Caco-2 (cell line): ENCODE results near the gene ADIPOR2. TPM values are rescaled to one million over a fixed set of nuclear protein-coding genes. Genes with fewer than 3 reads are reported as not detected.

ENCODE experiments used
- BruUV-seq: library from RNA; stranded (reverse); fragments of 400-500 nt; replicated peaks from 2 replicates; lab custom pipeline; 2021; lab: Mats Ljungman, UMichigan
- CTCF ChIA-PET: fragments of 300-600 bp; sonication (Branson Sonifier 250); formaldehyde crosslinking; loops from one replicate; lab custom pipeline; 2022; ENCODE audit warnings: antibody characterized with exemption; lab: Charles Lee
- POLR2A ChIA-PET: fragments of 300-600 bp; sonication (Branson Sonifier 250); formaldehyde crosslinking; loops from one replicate; lab custom pipeline; 2022; ENCODE audit warnings: antibody characterized with exemption; lab: Charles Lee
- DNase-seq, 2 experiments: peaks; one replicate each; pipeline versions ENCODE4 v3.0.0 to v3.0.0-alpha.2; 2020 to 2022
- H3K27me3 ChIP-seq: replicated peaks from 2 replicates; pipeline ENCODE4 v1.6.0; 2011; ENCODE audit warnings: low read length; ENCODE audit not compliant: control insufficient read depth, insufficient read depth
- H3K36me3 ChIP-seq: 2 replicates; pipeline ENCODE4 v1.5.1; 2011; ENCODE audit warnings: low read length; ENCODE audit not compliant: control insufficient read depth, insufficient read depth
- H3K4me1 ChIP-seq: fragments of 250-450 bp; sonication (Bioruptor Pico); 2 replicates; pipeline ENCODE4 v1.5.1; 2020; ENCODE audit warnings: mild to moderate bottlenecking
- H3K4me3 ChIP-seq: 2 replicates; pipeline ENCODE4 v1.5.1; 2011; ENCODE audit warnings: low read depth, mild to moderate bottlenecking, control low read depth, low read length
- H3K9me3 ChIP-seq: fragments of 250-450 bp; sonication (Bioruptor Pico); 2 replicates; pipeline ENCODE4 v1.5.1; 2020; ENCODE audit warnings: mild to moderate bottlenecking, moderate library complexity
- H3K27ac Mint-ChIP-seq: one replicate; pipeline ENCODE4 v1.8.0; 2022; ENCODE audit warnings: mixed read lengths; ENCODE audit not compliant: unreplicated experiment
- H3K27me3 Mint-ChIP-seq: one replicate; pipeline ENCODE4 v1.8.0; 2022; ENCODE audit warnings: mixed read lengths; ENCODE audit not compliant: insufficient read depth, unreplicated experiment
- H3K36me3 Mint-ChIP-seq: one replicate; pipeline ENCODE4 v1.8.0; 2022; ENCODE audit warnings: mild to moderate bottlenecking, mixed read lengths; ENCODE audit not compliant: insufficient read depth, unreplicated experiment
- H3K4me1 Mint-ChIP-seq: one replicate; pipeline ENCODE4 v1.8.0; 2022; ENCODE audit warnings: low read depth, mixed read lengths; ENCODE audit not compliant: unreplicated experiment
- H3K4me3 Mint-ChIP-seq: one replicate; pipeline ENCODE4 v1.8.0; 2022; ENCODE audit warnings: mild to moderate bottlenecking, moderate library complexity, mixed read lengths; ENCODE audit not compliant: unreplicated experiment
- H3K9me3 Mint-ChIP-seq: one replicate; pipeline ENCODE4 v1.8.0; 2022; ENCODE audit warnings: mixed read lengths; ENCODE audit not compliant: unreplicated experiment
- CTCF ChIP-seq, 2 experiments: fragments of 200-600 bp in 1 of 2; IDR thresholded peaks; 1 replicate in 1 of 2; 2 replicates in 1 of 2; pipeline versions ENCODE4 v1.5.1 to v1.8.0; 2011 to 2022; ENCODE audit warnings: antibody characterized with exemption in 1 of 2, control low read depth in 1 of 2, inconsistent platforms in 1 of 2, low read depth in 1 of 2, low read length in 1 of 2, mild to moderate bottlenecking in 1 of 2, moderate library complexity in 1 of 2; ENCODE audit not compliant: insufficient read depth in 1 of 2, severe bottlenecking in 1 of 2, unreplicated experiment in 1 of 2
- intact Hi-C: fragments of 100-400 bp; cut with micrococcal nuclease; formaldehyde crosslinking; loops from one replicate; pipeline ENCODE4 v1.10.0; 2022; ENCODE audit not compliant: unreplicated experiment
- total RNA-seq: library from RNA; stranded (reverse); gene quantifications from 2 replicates; pipeline ENCODE4 v1.2.3, GENCODE V29; 2022

Gene ADIPOR2
- total RNA-seq, 1 experiment from 2014 or later = 119 TPM

GRCh38 chr12:1829306-1829900 is 138.5 kb downstream of the ADIPOR2 start:
- intact Hi-C loops = no loop called here
- peaks cover 21% of the 10 kb centered on the region for H3K27me3 Mint-ChIP-seq
- peaks cover 8% of the 10 kb centered on the region for H3K4me1 Mint-ChIP-seq
- DNase-seq = no peak
- BruUV-seq = no TSS peak
- ChIA-PET CTCF (interaction anchor here (0.6 kb wide), 1 partner anchor 904 kb away, joined by 3 read pairs; no protein-coding TSS in a partner anchor), POLR2A (interaction anchor here (0.5 kb wide), 1 partner anchor 1440 kb away, joined by 3 read pairs; the partner anchor contains the start of gene KDM5A)
- peaks cover 8% of the 10 kb centered on the region for H3K36me3 Mint-ChIP-seq
- no peaks in the 10 kb centered on the region for H3K9me3 Mint-ChIP-seq
- no peak overlapping the region for H3K4me3 ChIP-seq
- H3K36me3 ChIP-seq = no peaks in the 10 kb centered on the region
- TF ChIP-seq CTCF (IDR thresholded peaks at IDR 0.05; ENCODE audit: insufficient read depth in 1 of 2, low read depth in 1 of 2, low read length in 1 of 2, severe bottlenecking in 1 of 2, unreplicated experiment in 1 of 2) = no peak
- no peak overlapping the region for H3K27ac Mint-ChIP-seq
- H3K4me3 Mint-ChIP-seq = no peak overlapping the region
- H3K27me3 ChIP-seq = no peaks in the 10 kb centered on the region; the same call in none of the 2 replicates
- peaks cover 6% of the 10 kb centered on the region for H3K4me1 ChIP-seq
- H3K9me3 ChIP-seq = no peaks in the 10 kb centered on the region

GRCh38 chr12:1830401-1830845 is 139.6 kb downstream of the ADIPOR2 start:
- Mint-ChIP-seq H3K27ac (no peak overlapping the region), H3K4me1 (peaks cover 8% of the 10 kb centered on the region), H3K4me3 (no peak overlapping the region), H3K9me3 (no peaks in the 10 kb centered on the region), H3K27me3 (peaks cover 29% of the 10 kb centered on the region), H3K36me3 (peaks cover 8% of the 10 kb centered on the region)
- Histone ChIP-seq H3K27me3 (no peaks in the 10 kb centered on the region; the same call in none of the 2 replicates), H3K36me3 (no peaks in the 10 kb centered on the region), H3K4me1 (peaks cover 6% of the 10 kb centered on the region), H3K4me3 (no peak overlapping the region), H3K9me3 (no peaks in the 10 kb centered on the region)
- POLR2A ChIA-PET = no interaction called here
- intact Hi-C loops = loop anchor here (2.0 kb wide), 1 partner anchor 18 kb away; no protein-coding TSS in a partner anchor
- TF ChIP-seq CTCF (IDR thresholded peaks at IDR 0.05; ENCODE audit: insufficient read depth in 1 of 2, low read depth in 1 of 2, low read length in 1 of 2, severe bottlenecking in 1 of 2, unreplicated experiment in 1 of 2) = no peak
- BruUV-seq = no TSS peak
- no peak for DNase-seq
- CTCF ChIA-PET = interaction anchor here (2.3 kb wide), 1 partner anchor 109 kb away, joined by 13 read pairs; no protein-coding TSS in a partner anchor

- no peak overlapping the region for H3K27ac Mint-ChIP-seq
- intact Hi-C loops = loop anchor here (2.0 kb wide), 1 partner anchor 18 kb away; no protein-coding TSS in a partner anchor
- ChIA-PET POLR2A (no interaction called here), CTCF (interaction anchor here (2.3 kb wide), 1 partner anchor 109 kb away, joined by 13 read pairs; no protein-coding TSS in a partner anchor)
- no peaks in the 10 kb centered on the region for H3K36me3 ChIP-seq
- no TSS peak for BruUV-seq
- H3K36me3 Mint-ChIP-seq = peaks cover 8% of the 10 kb centered on the region
- no peak for TF ChIP-seq CTCF (IDR thresholded peaks at IDR 0.05; ENCODE audit: insufficient read depth in 1 of 2, low read depth in 1 of 2, low read length in 1 of 2, severe bottlenecking in 1 of 2, unreplicated experiment in 1 of 2)
- peaks cover 26% of the 10 kb centered on the region for H3K27me3 Mint-ChIP-seq
- H3K27me3 ChIP-seq = no peaks in the 10 kb centered on the region; the same call in none of the 2 replicates
- peaks cover 8% of the 10 kb centered on the region for H3K4me1 Mint-ChIP-seq
- H3K9me3 ChIP-seq = no peaks in the 10 kb centered on the region
- H3K4me3 ChIP-seq = no peak overlapping the region
- peak; percentile 87 to 94 for DNase-seq
- no peaks in the 10 kb centered on the region for H3K9me3 Mint-ChIP-seq
- H3K4me3 Mint-ChIP-seq = no peak overlapping the region
- H3K4me1 ChIP-seq = peaks cover 6% of the 10 kb centered on the region
Measured at GRCh38 chr12:1830981-1831963, 140.4 kb downstream of the ADIPOR2 start.
